ENCODE data around the gene SERPINA9. TPM values are rescaled to one million over a fixed set of nuclear protein-coding genes. Genes with fewer than 3 reads are reported as not detected.

Gene SERPINA9
- total and polyA plus RNA-seq, 2 of the 8 experiments (the other 6 are each of a cell fraction or from before 2014, with no cell fraction given) = not detected

GRCh38 chr14:94449930-94450329 lies 26.1 kb downstream of the SERPINA9 start:
- H2AK5ac ChIP-seq (ENCODE audit: low read depth, low read length) = no peak overlapping the region
- no peak overlapping the region for H2BK15ac ChIP-seq (ENCODE audit: low read length)
- peaks cover 2% of the 10 kb centered on the region; the same call in 1 of the 2 replicates for H3K23me2 ChIP-seq (ENCODE audit: low read depth, low read length)
- 0 out of 4 replicates have a peak, but pooled peaks cover 0 to 5% of the 10 kb centered on the region in 2 experiments for H3K9me3 ChIP-seq (ENCODE audit: insufficient read depth in 2 of 2, low read depth in 1 of 2, low read length in 1 of 2)
- ChIA-PET POLR2A (ENCODE audit: partially characterized antibody) (interaction anchor here (1.5 kb wide), 1 partner anchor 74 kb away, joined by 4 read pairs; no protein-coding TSS in a partner anchor), CTCF (ENCODE audit: partially characterized antibody) (interaction anchor here (0.7 to 3.9 kb wide), 5 partner anchors 16 to 36 kb away, joined by 3 to 20 read pairs (median 4); no protein-coding TSS in a partner anchor)
- H3K4me3 ChIP-seq (ENCODE audit: extremely low read depth in 1 of 4, insufficient read depth in 2 of 4, low read depth in 3 of 4, low read length in 4 of 4) = no peak overlapping the region
- H4K8ac ChIP-seq (ENCODE audit: extremely low read depth, insufficient read depth, low read length) = no peak overlapping the region
- H3K79me2 ChIP-seq (ENCODE audit: control insufficient read depth in 1 of 2, insufficient read depth in 2 of 2, low read length in 2 of 2) = no peaks in the 10 kb centered on the region
- no peak overlapping the region; the same call in 1 of the 2 replicates for H3K27ac ChIP-seq (ENCODE audit: low read depth, low read length)
- no peaks in the 10 kb centered on the region for H3K36me3 ChIP-seq (ENCODE audit: control insufficient read depth in 2 of 4, insufficient read depth in 4 of 4, low read length in 3 of 4)
- FAIRE-seq (no peak), DNase-seq (ENCODE audit: low read depth in 1 of 2, low spot score in 2 of 2) (no peak)
- no peak overlapping the region for H2AFZ ChIP-seq (ENCODE audit: low read length)
- H2BK120ac ChIP-seq (replicated peaks; ENCODE audit: low read depth, low read length) = peak overlapping the region; percentile 12
- no peak overlapping the region for H2BK5ac ChIP-seq (ENCODE audit: low read depth, low read length)
- H3K4me2 ChIP-seq (ENCODE audit: insufficient read depth in 1 of 2, low read depth in 2 of 2, low read length in 2 of 2) = peak overlapping the region; percentile 47 to 75; a peak in 1 of 4 replicates
- peaks cover 10 to 27% (median 19%) of the 10 kb centered on the region in 4 experiments for H3K4me1 ChIP-seq (replicated peaks in 1 of 4; ENCODE audit: control insufficient read depth in 3 of 4, insufficient read depth in 4 of 4, low read length in 3 of 4)
- H3K79me1 ChIP-seq (ENCODE audit: low read depth, low read length) = no peaks in the 10 kb centered on the region
- no peak overlapping the region for H3K9ac ChIP-seq (replicated peaks in 1 of 4; ENCODE audit: extremely low read depth in 1 of 4, low read depth in 3 of 4, low read length in 3 of 4)
- H4K91ac ChIP-seq (replicated peaks; ENCODE audit: insufficient read length, low read length) = peak overlapping the region; percentile 79
- H4K20me1 ChIP-seq (replicated peaks in 1 of 2; ENCODE audit: control insufficient read depth in 1 of 2, insufficient read depth in 2 of 2, low read length in 2 of 2) = no peaks in the 10 kb centered on the region
- H3K56ac ChIP-seq (replicated peaks; ENCODE audit: insufficient read length, low read depth, low read length) = no peak overlapping the region
- H2BK12ac ChIP-seq (ENCODE audit: low read depth, low read length) = peak overlapping the region; percentile 32; the same call in 1 of the 2 replicates
- no peak overlapping the region for H3K14ac ChIP-seq (ENCODE audit: insufficient read length)
- H3K27me3 ChIP-seq (replicated peaks in 1 of 4; ENCODE audit: control insufficient read depth in 3 of 4, extremely low read depth in 1 of 4, insufficient read depth in 3 of 4, low read length in 3 of 4) = no peaks in the 10 kb centered on the region; a peak in 1 of 7 replicates
- peak overlapping the region; percentile 10 for H3K4ac ChIP-seq (replicated peaks; ENCODE audit: insufficient read length, low read depth, low read length)
- peak overlapping the region; percentile 89 for H2BK20ac ChIP-seq (ENCODE audit: low read length)
- no peak overlapping the region for H3K23ac ChIP-seq (ENCODE audit: insufficient read length)
- 84% methylated on average over 6 of the region's 6 CpGs; no CpG with 5 or more reads in 1 of the 2 experiments for WGBS, 2 experiments (ENCODE audit: extremely low coverage in 1 of 2, insufficient coverage in 1 of 2, insufficient read length in 1 of 2, insufficient replicate concordance in 2 of 2, low coverage in 1 of 2, low lambda C conversion rate in 2 of 2, missing lambda C conversion rate in 1 of 2)
- no peak overlapping the region; the same call in 1 of the 2 replicates for H3K18ac ChIP-seq (ENCODE audit: extremely low read depth, low read length)
- H4K5ac ChIP-seq (ENCODE audit: insufficient read length, low read depth, low read length) = no peak overlapping the region
- TF ChIP-seq E2F6 (IDR thresholded peaks at IDR 0.05) (no peak), SUZ12 (IDR thresholded peaks at IDR 0.05; ENCODE audit: low read length) (no peak), MAX (IDR thresholded peaks at IDR 0.05) (no peak), HDAC6 (IDR thresholded peaks at IDR 0.05; ENCODE audit: low read depth, low read length) (no peak), BCL11A (IDR thresholded peaks at IDR 0.05; ENCODE audit: low read depth in 2 of 2, low read length in 2 of 2) (no peak), MAFK (IDR thresholded peaks at IDR 0.05; ENCODE audit: low read depth, low read length) (no peak), SIN3A (conservative IDR thresholded peaks at IDR 0.05 in 1 of 2, IDR thresholded peaks at IDR 0.05 in 1 of 2; ENCODE audit: low read depth in 1 of 2, low read length in 2 of 2) (no peak), KDM5A (IDR thresholded peaks at IDR 0.05; ENCODE audit: low read length) (no peak), USF2 (IDR thresholded peaks at IDR 0.05; ENCODE audit: low read length) (no peak), KDM1A (IDR thresholded peaks at IDR 0.05; ENCODE audit: borderline replicate concordance, low read length) (no peak), EGR1 (IDR thresholded peaks at IDR 0.05; ENCODE audit: borderline replicate concordance, low read depth, low read length) (no peak)

Data from H1 (cell line).